ENCODE results near the gene PTPRB.

DNA sequence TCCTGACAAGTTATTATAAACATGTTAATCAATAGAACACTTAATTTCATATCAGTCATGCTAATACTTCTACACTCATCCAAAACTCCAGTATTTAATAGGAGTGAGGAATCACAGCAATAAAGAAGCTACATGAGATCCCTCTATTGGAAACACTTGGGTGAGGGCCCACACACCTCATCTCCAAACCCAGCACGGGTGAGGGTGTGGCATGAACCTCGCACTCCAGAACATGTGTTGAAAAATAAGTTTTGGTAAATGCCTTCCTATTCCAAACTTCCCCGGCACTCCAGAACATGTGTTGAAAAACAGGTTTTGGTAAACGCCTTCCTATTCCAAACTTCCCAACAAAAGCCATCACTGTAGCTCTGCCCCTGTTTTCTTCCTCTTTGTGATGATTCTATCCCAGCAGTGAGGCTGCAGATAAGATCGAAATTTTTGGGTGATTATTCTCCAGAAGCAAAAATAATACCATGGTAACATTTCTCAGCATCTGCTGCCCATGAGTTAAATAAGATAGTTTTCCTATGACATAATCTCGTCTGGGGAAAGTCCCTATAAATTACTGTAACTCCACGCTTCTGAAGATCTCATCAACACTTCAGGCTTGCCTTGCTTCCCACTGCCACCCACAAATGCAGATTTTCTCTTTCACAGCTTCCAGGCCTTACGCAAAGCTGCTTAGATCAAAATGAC, 24.4 kb upstream of the PTPRB start:
- TF ChIP-seq, protein P1, sequence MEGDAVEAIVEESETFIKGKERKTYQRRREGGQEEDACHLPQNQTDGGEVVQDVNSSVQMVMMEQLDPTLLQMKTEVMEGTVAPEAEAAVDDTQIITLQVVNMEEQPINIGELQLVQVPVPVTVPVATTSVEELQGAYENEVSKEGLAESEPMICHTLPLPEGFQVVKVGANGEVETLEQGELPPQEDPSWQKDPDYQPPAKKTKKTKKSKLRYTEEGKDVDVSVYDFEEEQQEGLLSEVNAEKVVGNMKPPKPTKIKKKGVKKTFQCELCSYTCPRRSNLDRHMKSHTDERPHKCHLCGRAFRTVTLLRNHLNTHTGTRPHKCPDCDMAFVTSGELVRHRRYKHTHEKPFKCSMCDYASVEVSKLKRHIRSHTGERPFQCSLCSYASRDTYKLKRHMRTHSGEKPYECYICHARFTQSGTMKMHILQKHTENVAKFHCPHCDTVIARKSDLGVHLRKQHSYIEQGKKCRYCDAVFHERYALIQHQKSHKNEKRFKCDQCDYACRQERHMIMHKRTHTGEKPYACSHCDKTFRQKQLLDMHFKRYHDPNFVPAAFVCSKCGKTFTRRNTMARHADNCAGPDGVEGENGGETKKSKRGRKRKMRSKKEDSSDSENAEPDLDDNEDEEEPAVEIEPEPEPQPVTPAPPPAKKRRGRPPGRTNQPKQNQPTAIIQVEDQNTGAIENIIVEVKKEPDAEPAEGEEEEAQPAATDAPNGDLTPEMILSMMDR (conservative IDR thresholded peaks at IDR 0.05 in 1 of 2, IDR thresholded peaks at IDR 0.05 in 1 of 2; ENCODE audit: extremely low read depth in 1 of 2, insufficient read depth in 1 of 2, low read depth in 1 of 2, low read length in 2 of 2): no peak
- TF ChIP-seq EZH2 (IDR thresholded peaks at IDR 0.05; ENCODE audit: borderline replicate concordance, low read length): no peak

All from mammary epithelial cell (primary cell).